ENCODE data around the gene CHURC1.

DNA sequence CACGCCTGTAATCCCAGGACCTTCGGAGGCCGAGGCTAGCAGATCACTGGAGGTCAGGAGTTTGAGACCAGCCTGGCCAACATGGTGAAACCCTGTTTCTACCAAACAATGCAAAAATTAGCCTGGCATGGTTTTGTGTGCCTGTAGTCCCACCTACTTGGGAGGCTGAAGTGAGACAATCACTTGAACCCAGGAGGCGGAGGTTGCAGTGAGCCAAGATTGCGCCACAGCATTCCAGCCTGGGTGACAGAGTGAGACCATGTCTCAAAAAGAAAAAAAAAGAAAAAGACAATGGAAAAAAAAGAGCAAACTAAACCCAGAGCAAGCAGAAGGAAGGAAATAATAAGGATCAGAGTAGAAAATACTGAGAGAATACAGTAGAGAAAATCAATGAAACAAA is 5.4 kb downstream of the CHURC1 start:
- TF ChIP-seq, protein P1, sequence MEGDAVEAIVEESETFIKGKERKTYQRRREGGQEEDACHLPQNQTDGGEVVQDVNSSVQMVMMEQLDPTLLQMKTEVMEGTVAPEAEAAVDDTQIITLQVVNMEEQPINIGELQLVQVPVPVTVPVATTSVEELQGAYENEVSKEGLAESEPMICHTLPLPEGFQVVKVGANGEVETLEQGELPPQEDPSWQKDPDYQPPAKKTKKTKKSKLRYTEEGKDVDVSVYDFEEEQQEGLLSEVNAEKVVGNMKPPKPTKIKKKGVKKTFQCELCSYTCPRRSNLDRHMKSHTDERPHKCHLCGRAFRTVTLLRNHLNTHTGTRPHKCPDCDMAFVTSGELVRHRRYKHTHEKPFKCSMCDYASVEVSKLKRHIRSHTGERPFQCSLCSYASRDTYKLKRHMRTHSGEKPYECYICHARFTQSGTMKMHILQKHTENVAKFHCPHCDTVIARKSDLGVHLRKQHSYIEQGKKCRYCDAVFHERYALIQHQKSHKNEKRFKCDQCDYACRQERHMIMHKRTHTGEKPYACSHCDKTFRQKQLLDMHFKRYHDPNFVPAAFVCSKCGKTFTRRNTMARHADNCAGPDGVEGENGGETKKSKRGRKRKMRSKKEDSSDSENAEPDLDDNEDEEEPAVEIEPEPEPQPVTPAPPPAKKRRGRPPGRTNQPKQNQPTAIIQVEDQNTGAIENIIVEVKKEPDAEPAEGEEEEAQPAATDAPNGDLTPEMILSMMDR (IDR thresholded peaks at IDR 0.05), result no peak
- TF ChIP-seq POLR2A (IDR thresholded peaks at IDR 0.05) (no peak), POLR2AphosphoS5 (IDR thresholded peaks at IDR 0.05; ENCODE audit: insufficient read depth in 1 of 2, low read depth in 1 of 2) (no peak)

Measured in vagina (tissue), 2 donors.